Measurements from ENCODE around the gene GUCA1A.

The GUCA1A gene

GRCh38 chr6:42173101-42173500 is at the start of gene GUCA1A:
Gene GUCA1A (plus strand): TSS chr6:42173364. CDS start chr6:42173614, 250 bp downstream.
- Histone ChIP-seq H3K27me3 (ENCODE audit: control insufficient read depth, insufficient read depth, low read length) (no peaks in the 10 kb centered on the region), H3K4me1 (ENCODE audit: control insufficient read depth, insufficient read depth, low read length) (peaks cover 17% of the 10 kb centered on the region), H3K4me3 (ENCODE audit: low read depth, low read length) (no peak within 1 kb of the TSS), H3K36me3 (ENCODE audit: control insufficient read depth, insufficient read depth, low read length) (no peaks in the 10 kb centered on the region), H3K27ac (ENCODE audit: low read depth, low read length) (no peak within 1 kb of the TSS), H3K9me3 (ENCODE audit: control insufficient read depth, insufficient read depth, low read length) (no peaks in the 10 kb centered on the region), H3K9ac (ENCODE audit: low read depth, low read length) (no peak within 1 kb of the TSS)

- H3K36me3 ChIP-seq (ENCODE audit: control insufficient read depth, insufficient read depth, low read length), result peaks cover 55% of the 10 kb centered on the region
Observed at GRCh38 chr6:42123379-42124103, 49.6 kb upstream of the GUCA1A start.

GRCh38 chr6:42124223-42124836 is 48.8 kb upstream of the GUCA1A start:
- peaks cover 62% of the 10 kb centered on the region for H3K36me3 ChIP-seq (ENCODE audit: control insufficient read depth, insufficient read depth, low read length)
- H3K4me1 ChIP-seq (ENCODE audit: control insufficient read depth, insufficient read depth, low read length), result no peaks in the 10 kb centered on the region
- no peak overlapping the region for H3K9ac ChIP-seq (ENCODE audit: low read depth, low read length)
- no peaks in the 10 kb centered on the region for H3K27me3 ChIP-seq (ENCODE audit: control insufficient read depth, insufficient read depth, low read length)
- no peaks in the 10 kb centered on the region for H3K9me3 ChIP-seq (ENCODE audit: control insufficient read depth, insufficient read depth, low read length)
- H3K27ac ChIP-seq (ENCODE audit: low read depth, low read length), result no peak overlapping the region
- no peak overlapping the region for H3K4me3 ChIP-seq (ENCODE audit: low read depth, low read length)

More at GRCh38 chr6:42123379-42124103, 49.6 kb upstream of the GUCA1A start:
- H3K27me3 ChIP-seq (ENCODE audit: control insufficient read depth, insufficient read depth, low read length), result no peaks in the 10 kb centered on the region
- H3K9me3 ChIP-seq (ENCODE audit: control insufficient read depth, insufficient read depth, low read length), result no peaks in the 10 kb centered on the region
- H3K4me1 ChIP-seq (ENCODE audit: control insufficient read depth, insufficient read depth, low read length), result no peaks in the 10 kb centered on the region
- H3K4me3 ChIP-seq (ENCODE audit: low read depth, low read length), result no peak overlapping the region
- no peak overlapping the region for H3K9ac ChIP-seq (ENCODE audit: low read depth, low read length)
- no peak overlapping the region for H3K27ac ChIP-seq (ENCODE audit: low read depth, low read length)

GRCh38 chr6:42125231-42125630 is 47.9 kb upstream of the GUCA1A start:
- Histone ChIP-seq H3K4me3 (ENCODE audit: low read depth, low read length) (no peak overlapping the region), H3K27me3 (ENCODE audit: control insufficient read depth, insufficient read depth, low read length) (no peaks in the 10 kb centered on the region), H3K36me3 (ENCODE audit: control insufficient read depth, insufficient read depth, low read length) (peaks cover 71% of the 10 kb centered on the region), H3K27ac (ENCODE audit: low read depth, low read length) (no peak overlapping the region), H3K9ac (ENCODE audit: low read depth, low read length) (no peak overlapping the region), H3K9me3 (ENCODE audit: control insufficient read depth, insufficient read depth, low read length) (no peaks in the 10 kb centered on the region), H3K4me1 (ENCODE audit: control insufficient read depth, insufficient read depth, low read length) (no peaks in the 10 kb centered on the region)

GRCh38 chr6:42125663-42126062 is 47.5 kb upstream of the GUCA1A start:
- peaks cover 75% of the 10 kb centered on the region for H3K36me3 ChIP-seq (ENCODE audit: control insufficient read depth, insufficient read depth, low read length)
- H3K27me3 ChIP-seq (ENCODE audit: control insufficient read depth, insufficient read depth, low read length), result no peaks in the 10 kb centered on the region
- H3K4me3 ChIP-seq (ENCODE audit: low read depth, low read length), result no peak overlapping the region
- H3K9me3 ChIP-seq (ENCODE audit: control insufficient read depth, insufficient read depth, low read length), result no peaks in the 10 kb centered on the region
- no peaks in the 10 kb centered on the region for H3K4me1 ChIP-seq (ENCODE audit: control insufficient read depth, insufficient read depth, low read length)
- H3K9ac ChIP-seq (ENCODE audit: low read depth, low read length), result no peak overlapping the region
- H3K27ac ChIP-seq (ENCODE audit: low read depth, low read length), result no peak overlapping the region

- no peak overlapping the region for H3K9ac ChIP-seq (ENCODE audit: low read depth, low read length)
- H3K27ac ChIP-seq (ENCODE audit: low read depth, low read length), result no peak overlapping the region
- peaks cover 81% of the 10 kb centered on the region for H3K36me3 ChIP-seq (ENCODE audit: control insufficient read depth, insufficient read depth, low read length)
- no peaks in the 10 kb centered on the region for H3K9me3 ChIP-seq (ENCODE audit: control insufficient read depth, insufficient read depth, low read length)
- peaks cover 4% of the 10 kb centered on the region; the same call in 1 of the 2 replicates for H3K4me1 ChIP-seq (ENCODE audit: control insufficient read depth, insufficient read depth, low read length)
- H3K4me3 ChIP-seq (ENCODE audit: low read depth, low read length), result no peak overlapping the region
- no peaks in the 10 kb centered on the region for H3K27me3 ChIP-seq (ENCODE audit: control insufficient read depth, insufficient read depth, low read length)
Observed at GRCh38 chr6:42128460-42129359, 44.5 kb upstream of the GUCA1A start.

GRCh38 chr6:42129360-42129676 is 43.8 kb upstream of the GUCA1A start:
- Histone ChIP-seq H3K4me1 (ENCODE audit: control insufficient read depth, insufficient read depth, low read length) (peaks cover 4% of the 10 kb centered on the region; the same call in 1 of the 2 replicates), H3K27ac (ENCODE audit: low read depth, low read length) (no peak overlapping the region), H3K9ac (ENCODE audit: low read depth, low read length) (no peak overlapping the region), H3K27me3 (ENCODE audit: control insufficient read depth, insufficient read depth, low read length) (no peaks in the 10 kb centered on the region), H3K36me3 (ENCODE audit: control insufficient read depth, insufficient read depth, low read length) (peaks cover 84% of the 10 kb centered on the region), H3K9me3 (ENCODE audit: control insufficient read depth, insufficient read depth, low read length) (no peaks in the 10 kb centered on the region), H3K4me3 (ENCODE audit: low read depth, low read length) (no peak overlapping the region)

- Histone ChIP-seq H3K9me3 (ENCODE audit: control insufficient read depth, insufficient read depth, low read length) (no peaks in the 10 kb centered on the region), H3K9ac (ENCODE audit: low read depth, low read length) (no peak overlapping the region), H3K4me3 (ENCODE audit: low read depth, low read length) (no peak overlapping the region), H3K36me3 (ENCODE audit: control insufficient read depth, insufficient read depth, low read length) (peaks cover 66% of the 10 kb centered on the region), H3K27me3 (ENCODE audit: control insufficient read depth, insufficient read depth, low read length) (no peaks in the 10 kb centered on the region), H3K4me1 (ENCODE audit: control insufficient read depth, insufficient read depth, low read length) (peaks cover 19% of the 10 kb centered on the region), H3K27ac (ENCODE audit: low read depth, low read length) (no peak overlapping the region)
Observed at GRCh38 chr6:42131531-42131930, 41.6 kb upstream of the GUCA1A start.

- Histone ChIP-seq H3K27me3 (ENCODE audit: control insufficient read depth, insufficient read depth, low read length) (no peaks in the 10 kb centered on the region), H3K27ac (ENCODE audit: low read depth, low read length) (no peak overlapping the region), H3K9me3 (ENCODE audit: control insufficient read depth, insufficient read depth, low read length) (no peaks in the 10 kb centered on the region), H3K4me1 (ENCODE audit: control insufficient read depth, insufficient read depth, low read length) (peaks cover 41% of the 10 kb centered on the region), H3K4me3 (ENCODE audit: low read depth, low read length) (no peak overlapping the region), H3K9ac (ENCODE audit: low read depth, low read length) (no peak overlapping the region), H3K36me3 (ENCODE audit: control insufficient read depth, insufficient read depth, low read length) (peaks cover 45% of the 10 kb centered on the region)
Observed at GRCh38 chr6:42133926-42134325, 39.2 kb upstream of the GUCA1A start.

GRCh38 chr6:42135161-42135560 is 38.0 kb upstream of the GUCA1A start:
- H3K9ac ChIP-seq (ENCODE audit: low read depth, low read length), result no peak overlapping the region

GRCh38 chr6:42135722-42136121 is 37.4 kb upstream of the GUCA1A start:
- peak overlapping the region; percentile 66 for H3K27ac ChIP-seq (ENCODE audit: low read depth, low read length)
- H3K27me3 ChIP-seq (ENCODE audit: control insufficient read depth, insufficient read depth, low read length), result no peaks in the 10 kb centered on the region
- no peak overlapping the region for H3K4me3 ChIP-seq (ENCODE audit: low read depth, low read length)
- peaks cover 36% of the 10 kb centered on the region for H3K36me3 ChIP-seq (ENCODE audit: control insufficient read depth, insufficient read depth, low read length)
- no peak overlapping the region for H3K9ac ChIP-seq (ENCODE audit: low read depth, low read length)
- H3K4me1 ChIP-seq (ENCODE audit: control insufficient read depth, insufficient read depth, low read length), result peaks cover 59% of the 10 kb centered on the region
- no peaks in the 10 kb centered on the region for H3K9me3 ChIP-seq (ENCODE audit: control insufficient read depth, insufficient read depth, low read length)

More at GRCh38 chr6:42135161-42135560, 38.0 kb upstream of the GUCA1A start:
- Histone ChIP-seq H3K27ac (ENCODE audit: low read depth, low read length) (peak overlapping the region; percentile 66), H3K4me1 (ENCODE audit: control insufficient read depth, insufficient read depth, low read length) (peaks cover 53% of the 10 kb centered on the region), H3K36me3 (ENCODE audit: control insufficient read depth, insufficient read depth, low read length) (peaks cover 36% of the 10 kb centered on the region), H3K9me3 (ENCODE audit: control insufficient read depth, insufficient read depth, low read length) (no peaks in the 10 kb centered on the region), H3K27me3 (ENCODE audit: control insufficient read depth, insufficient read depth, low read length) (no peaks in the 10 kb centered on the region), H3K4me3 (ENCODE audit: low read depth, low read length) (no peak overlapping the region)
